ENCODE data around the gene FAM241A.

FAM241A gene

GRCh38 chr4:112144546-112145325 lies 518 bp upstream of the FAM241A start:
- TF ChIP-seq CTCF (IDR thresholded peaks at IDR 0.05; ENCODE audit: insufficient read depth, low read depth, low read length, missing control alignments) = no peak
- no peak overlapping the region for H3K4me3 ChIP-seq (ENCODE audit: low read length)
- DNase-seq (ENCODE audit: low read depth) = no peak

GRCh38 chr4:112145790-112146501 lies 692 bp downstream of the FAM241A start:
- DNase-seq (ENCODE audit: low read depth) = peak; percentile 63
- no peak for TF ChIP-seq CTCF (IDR thresholded peaks at IDR 0.05; ENCODE audit: insufficient read depth, low read depth, low read length, missing control alignments)
- peak overlapping the region; percentile 77 for H3K4me3 ChIP-seq (ENCODE audit: low read length)

- H3K4me3 ChIP-seq (ENCODE audit: low read length) = peak overlapping the region; percentile 77
- TF ChIP-seq CTCF (IDR thresholded peaks at IDR 0.05; ENCODE audit: insufficient read depth, low read depth, low read length, missing control alignments) = no peak
- no peak for DNase-seq (ENCODE audit: low read depth)
Measured at GRCh38 chr4:112146502-112146813, 1.2 kb downstream of the FAM241A start.

GRCh38 chr4:112147697-112148096 lies 2.4 kb downstream of the FAM241A start:
- no peak for TF ChIP-seq CTCF (IDR thresholded peaks at IDR 0.05; ENCODE audit: insufficient read depth, low read depth, low read length, missing control alignments)
- no peak overlapping the region for H3K4me3 ChIP-seq (ENCODE audit: low read length)
- DNase-seq (ENCODE audit: low read depth) = no peak

- no peak overlapping the region for H3K4me3 ChIP-seq (ENCODE audit: low read length)
- DNase-seq (ENCODE audit: low read depth) = no peak
- TF ChIP-seq CTCF (IDR thresholded peaks at IDR 0.05; ENCODE audit: insufficient read depth, low read depth, low read length, missing control alignments) = no peak
Measured at GRCh38 chr4:112150920-112151319, 5.7 kb downstream of the FAM241A start.

GRCh38 chr4:112152521-112152920 lies 7.3 kb downstream of the FAM241A start:
- no peak for DNase-seq (ENCODE audit: low read depth)
- no peak overlapping the region for H3K4me3 ChIP-seq (ENCODE audit: low read length)
- TF ChIP-seq CTCF (IDR thresholded peaks at IDR 0.05; ENCODE audit: insufficient read depth, low read depth, low read length, missing control alignments) = no peak

Measured in epithelial cell of esophagus (primary cell).